HCT116 (cell line): ENCODE results near the gene FHIT.

Source experiments
- CTCF ChIP-seq, 3 experiments: fragments of 200-600 bp in 1 of 3; sonication (generic) in 1 of 3; IDR thresholded peaks in 2 of 3; conservative IDR thresholded peaks in 1 of 3; 2 replicates each; pipeline ENCODE4 v1.5.1; 2012 to 2017; ENCODE audit warnings: low read depth in 2 of 3, low read length in 2 of 3, antibody characterized with exemption in 1 of 3, borderline replicate concordance in 1 of 3, control low read depth in 1 of 3, mild to moderate bottlenecking in 1 of 3, mixed read lengths in 1 of 3, mixed run types in 1 of 3, moderate library complexity in 1 of 3; ENCODE audit not compliant: insufficient read depth in 1 of 3
- ELF1 ChIP-seq: IDR thresholded peaks from 2 replicates; pipeline ENCODE4 v1.6.1; 2012; ENCODE audit warnings: low read depth, borderline replicate concordance
- EZH2 ChIP-seq: fragments of 200-600 bp; sonication (generic); IDR thresholded peaks from 2 replicates; pipeline ENCODE4 v1.6.1; 2017; ENCODE audit warnings: antibody characterized with exemption, mixed run types
- JUND ChIP-seq: IDR thresholded peaks from 2 replicates; pipeline ENCODE4 v1.6.1; 2012
- POLR2A ChIP-seq: IDR thresholded peaks from 2 replicates; pipeline ENCODE4 v1.7.0; 2011; ENCODE audit warnings: borderline replicate concordance; ENCODE audit not compliant: insufficient read depth, insufficient read length; ENCODE audit errors: extremely low read depth
- POLR2AphosphoS5 ChIP-seq: IDR thresholded peaks from 2 replicates; pipeline ENCODE4 v1.6.1; 2011; ENCODE audit warnings: mild to moderate bottlenecking, low read depth, low read length, moderate library complexity
- RAD21 ChIP-seq: IDR thresholded peaks from 2 replicates; pipeline ENCODE4 v1.6.1; 2012; ENCODE audit warnings: low read depth, mild to moderate bottlenecking
- REST ChIP-seq: IDR thresholded peaks from 2 replicates; pipeline ENCODE4 v1.6.1; 2012; ENCODE audit warnings: low read depth
- SP1 ChIP-seq: IDR thresholded peaks from 2 replicates; pipeline ENCODE4 v1.6.1; 2012; ENCODE audit warnings: low read depth
- SRF ChIP-seq: IDR thresholded peaks from 2 replicates; pipeline ENCODE4 v1.6.1; 2012; ENCODE audit warnings: low read depth
- ZFX ChIP-seq: fragments of 450-650 bp; IDR thresholded peaks from 2 replicates; pipeline ENCODE4 v1.6.1; 2017
- TF ChIP-seq, protein P1 (sequence below): IDR thresholded peaks from 2 replicates; pipeline ENCODE4 v1.6.1; 2012

DNA sequence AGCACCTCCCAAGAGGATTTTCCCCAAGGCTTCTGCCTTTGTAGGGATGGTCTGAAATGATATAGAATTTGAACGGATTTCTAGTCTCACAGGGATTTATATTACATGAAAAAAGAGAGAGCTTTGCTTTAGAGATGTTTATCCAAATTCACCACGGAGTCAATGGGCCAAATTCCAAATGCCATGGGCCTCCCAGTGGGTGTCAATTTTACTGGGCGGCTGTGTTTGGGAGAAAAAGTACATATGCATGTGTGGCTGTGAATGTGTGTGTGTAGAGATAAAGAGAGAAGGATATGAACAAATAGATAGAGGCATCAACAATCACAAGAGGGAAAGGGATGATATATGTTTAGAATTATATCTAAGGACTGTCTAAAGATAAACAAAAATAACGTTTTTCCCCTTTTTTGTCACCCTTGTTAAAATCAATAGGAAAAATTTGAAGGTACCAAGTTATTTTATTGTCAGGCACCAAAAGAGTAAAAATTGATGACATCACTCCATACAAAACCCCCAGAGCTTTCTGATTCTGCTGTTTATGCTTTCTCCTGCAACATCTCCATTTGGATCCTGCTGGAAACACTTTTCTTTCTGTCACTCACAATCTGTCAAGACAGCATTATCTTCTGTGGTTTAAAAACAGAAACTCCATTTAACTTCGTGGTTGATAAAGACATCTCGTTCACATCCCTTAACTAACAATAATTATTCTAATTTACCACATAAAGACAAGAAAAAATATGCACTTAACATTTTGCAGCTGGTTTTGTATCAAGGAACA is 160.7 kb downstream of the FHIT start:
- no peak for TF ChIP-seq REST
- no peak for TF ChIP-seq CTCF (IDR thresholded peaks at IDR 0.05 in 2 of 3, conservative IDR thresholded peaks at IDR 0.05 in 1 of 3; ENCODE audit: borderline replicate concordance in 1 of 3, insufficient read depth in 1 of 3, low read depth in 2 of 3, low read length in 2 of 3)
- TF ChIP-seq ELF1: no peak
- no peak for TF ChIP-seq SP1
- TF ChIP-seq EZH2: no peak
- TF ChIP-seq SRF: no peak
- no peak for TF ChIP-seq ZFX
- no peak for TF ChIP-seq POLR2A
- TF ChIP-seq, protein P1, sequence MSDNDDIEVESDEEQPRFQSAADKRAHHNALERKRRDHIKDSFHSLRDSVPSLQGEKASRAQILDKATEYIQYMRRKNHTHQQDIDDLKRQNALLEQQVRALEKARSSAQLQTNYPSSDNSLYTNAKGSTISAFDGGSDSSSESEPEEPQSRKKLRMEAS: no peak
- no peak for TF ChIP-seq RAD21
- no peak for TF ChIP-seq JUND
- no peak for TF ChIP-seq POLR2AphosphoS5
